HG02970 (cell line): ENCODE data around the gene ZFR.
"Not testable (repeated sequence)": the region's sequence is repeated elsewhere in the genome, so short reads cannot be mapped to it uniquely, and the experiment has no call there.

Source experiments
- ATAC-seq: cut with Tn5 transposase; IDR thresholded peaks from one replicate; pipeline ENCODE4 v1.9.1; 2021; ENCODE audit warnings: mild to moderate bottlenecking, moderate library complexity, moderate number of reproducible peaks; ENCODE audit not compliant: unreplicated experiment, low FRiP score

ZFR gene

DNA sequence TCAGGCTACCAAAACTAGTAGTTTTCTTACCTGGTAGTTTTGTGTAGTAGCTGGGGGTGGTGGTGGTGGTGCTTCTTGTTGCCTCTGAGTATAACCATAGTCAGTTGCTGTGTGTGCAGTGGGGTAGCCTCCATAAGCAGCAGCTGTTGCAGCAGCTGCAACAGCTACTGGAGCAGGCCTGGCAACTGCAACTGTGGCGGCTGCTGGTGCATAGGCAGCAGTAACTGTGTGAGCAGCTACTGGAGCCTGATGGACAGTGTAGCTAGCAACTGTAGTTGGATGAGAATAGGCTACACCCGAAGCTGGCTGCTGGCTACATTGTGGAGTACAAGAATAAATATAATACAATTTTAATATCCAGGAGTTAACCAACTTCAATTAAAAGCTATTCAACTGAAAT is 24.7 kb downstream of the ZFR start:
- no peak for ATAC-seq

GRCh38 chr5:32413466-32414263 is 30.9 kb downstream of the ZFR start:
- ATAC-seq: no peak

DNA sequence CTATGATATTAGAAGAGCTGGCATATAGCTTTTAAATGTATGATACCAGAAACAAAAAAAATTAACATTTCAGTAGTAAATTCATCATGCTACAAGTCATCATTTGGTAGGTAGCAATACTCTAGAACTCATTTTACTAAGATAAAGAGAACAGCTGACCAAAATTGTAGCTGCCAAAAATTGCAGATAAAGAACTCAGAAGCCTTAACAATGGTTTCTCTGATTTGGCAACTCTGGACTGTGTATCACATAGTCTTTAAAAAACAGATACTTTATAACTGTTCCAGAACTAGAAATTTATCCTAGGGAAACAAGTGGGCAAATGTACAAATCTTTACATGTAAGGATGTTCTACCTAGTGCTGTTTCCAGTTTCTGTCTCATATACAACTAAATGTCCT is 33.9 kb downstream of the ZFR start:
- no peak for ATAC-seq

GRCh38 chr5:32406650-32407049 is 37.9 kb downstream of the ZFR start:
- ATAC-seq: no peak

GRCh38 chr5:32405507-32405906 is 39.0 kb downstream of the ZFR start:
- ATAC-seq: no peak

DNA sequence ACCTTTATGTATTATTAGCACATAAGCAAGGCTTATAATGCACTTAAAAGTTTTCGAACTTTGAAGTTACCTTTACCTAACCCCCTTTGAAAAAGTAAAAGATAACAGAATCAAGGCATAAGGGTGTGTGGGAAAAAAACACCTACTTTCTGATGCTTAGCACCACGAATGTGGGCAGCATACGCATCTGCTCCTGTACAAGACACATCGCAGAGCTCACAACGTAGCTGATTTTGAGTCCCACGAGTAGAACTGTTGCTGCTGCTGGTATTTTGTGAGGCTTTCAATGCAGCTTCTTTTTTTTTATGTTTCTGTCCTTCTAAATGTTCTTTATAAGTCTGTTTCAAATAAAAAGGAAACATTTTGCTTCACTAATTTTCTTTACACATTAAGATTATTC is 40.8 kb downstream of the ZFR start:
- ATAC-seq: no peak

DNA sequence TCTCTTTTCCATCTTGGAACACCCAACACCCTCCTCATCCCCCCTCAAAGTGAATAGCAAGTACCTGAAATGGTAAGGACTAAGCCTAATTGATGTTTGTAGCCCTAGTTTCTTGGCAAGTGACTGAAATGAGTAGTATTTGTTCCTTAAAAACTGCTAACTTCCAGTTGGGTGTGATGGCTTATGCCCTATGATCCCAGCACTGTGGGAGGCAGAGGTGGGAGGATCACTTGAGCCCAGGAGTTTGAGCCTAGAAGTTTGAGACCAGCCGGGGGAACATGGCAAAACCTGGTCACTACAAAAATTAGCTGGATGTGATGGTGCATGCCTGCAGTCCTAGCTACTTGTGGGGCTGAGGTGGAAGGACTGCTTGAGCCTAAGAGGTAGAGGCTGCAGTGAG is 44.1 kb downstream of the ZFR start:
- ATAC-seq: no peak

DNA sequence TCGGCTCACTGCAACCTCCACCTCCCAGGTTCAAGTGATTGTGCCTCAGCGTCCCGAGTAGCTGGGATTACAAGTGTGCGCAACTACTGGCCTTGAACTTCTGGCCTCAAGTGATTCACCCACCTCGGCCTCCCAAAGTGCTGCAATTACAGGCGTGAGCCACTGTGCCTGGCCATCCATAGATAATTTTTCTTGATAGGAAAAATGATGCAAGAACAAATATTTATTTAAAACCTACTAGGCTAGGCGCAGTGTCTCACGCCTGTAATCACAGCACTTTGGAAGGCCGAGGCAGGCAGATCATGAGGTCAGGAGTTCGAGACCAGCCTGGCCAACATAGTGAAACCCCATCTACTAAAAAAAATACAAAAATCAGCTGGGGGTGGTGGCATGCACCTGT is 45.8 kb downstream of the ZFR start:
- ATAC-seq: not testable (repeated sequence)

DNA sequence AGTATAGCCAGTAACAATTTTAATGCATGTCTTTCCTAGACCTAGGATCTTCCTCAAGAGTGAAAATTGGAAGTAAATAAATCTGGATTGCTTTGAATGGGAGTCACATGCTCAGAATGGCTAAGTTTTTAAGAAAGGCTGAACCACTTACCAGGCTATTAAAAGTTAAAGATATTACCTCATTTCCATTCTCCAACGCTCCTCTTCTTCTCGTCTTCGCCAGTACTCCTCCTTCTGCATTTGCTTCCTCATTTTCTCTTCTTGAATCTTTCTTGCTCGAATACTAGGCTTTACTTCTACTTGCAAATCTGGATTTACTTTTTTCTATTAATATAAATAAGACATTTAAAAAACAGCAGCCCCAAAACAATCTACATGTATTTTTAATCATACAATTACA is 49.6 kb downstream of the ZFR start:
- ATAC-seq: no peak

DNA sequence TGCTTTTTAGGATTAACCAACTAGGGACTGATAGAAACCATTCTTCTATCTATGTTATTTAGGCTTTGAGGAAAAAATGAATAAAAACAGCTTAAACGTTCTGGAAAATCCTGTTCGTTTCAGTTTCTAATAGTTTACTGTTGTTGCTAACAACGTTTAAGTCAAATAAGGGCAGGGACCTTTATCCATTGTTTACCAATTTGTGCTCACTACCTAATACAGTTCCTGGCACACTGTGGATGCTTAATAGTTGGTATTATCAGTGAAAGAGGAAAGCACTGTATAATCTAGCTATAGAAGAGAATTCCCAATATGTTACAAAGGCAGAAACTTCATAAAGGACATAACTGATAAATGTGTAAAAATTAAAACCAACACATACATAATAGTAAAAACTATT is 52.5 kb downstream of the ZFR start:
- no peak for ATAC-seq

DNA sequence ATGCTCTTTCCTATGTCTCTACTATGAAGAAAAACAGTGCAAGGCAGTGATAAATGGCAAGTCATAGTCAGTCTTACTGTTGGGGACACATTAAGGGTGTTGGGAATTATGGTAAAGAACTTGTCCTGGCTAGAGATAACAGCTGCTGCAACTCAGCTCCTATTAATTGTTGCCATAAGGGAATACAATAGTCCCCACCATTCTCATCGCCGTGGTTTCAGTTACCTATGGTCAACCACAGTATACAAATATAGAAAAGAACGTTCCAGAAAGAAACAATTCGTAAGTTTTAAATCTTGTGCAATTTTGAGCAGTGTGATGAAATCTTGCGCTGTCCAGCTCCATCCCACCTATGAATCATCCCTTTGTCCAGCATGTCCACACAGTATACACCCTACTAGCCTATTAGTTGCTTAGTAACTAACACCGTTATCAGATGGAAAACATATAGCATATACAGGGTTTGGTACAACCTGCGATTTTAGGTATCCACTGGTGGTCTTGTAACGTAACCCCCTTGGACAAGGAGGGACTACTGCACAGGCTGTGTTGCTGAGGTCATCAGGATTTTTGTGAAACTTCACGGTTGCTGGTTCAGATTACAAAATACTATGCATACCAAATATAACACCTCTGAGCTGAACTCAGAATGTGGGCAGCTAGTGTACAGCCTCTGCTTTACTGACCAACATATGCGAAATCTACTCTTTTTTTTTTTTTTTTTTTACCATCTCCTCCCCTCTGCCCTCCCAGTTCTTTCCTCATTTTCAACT is 53.5 kb downstream of the ZFR start:
- ATAC-seq: no peak

- ATAC-seq: no peak
Measured at GRCh38 chr5:32388432-32389129, 56.0 kb downstream of the ZFR start.

GRCh38 chr5:32387841-32388240 is 56.7 kb downstream of the ZFR start:
- no peak for ATAC-seq

- no peak for ATAC-seq
Measured at GRCh38 chr5:32387211-32387610, 57.3 kb downstream of the ZFR start.

- ATAC-seq: no peak
Measured at GRCh38 chr5:32384621-32385020, 59.9 kb downstream of the ZFR start.

- no peak for ATAC-seq
Measured at GRCh38 chr5:32383586-32383985, 61.0 kb downstream of the ZFR start.

DNA sequence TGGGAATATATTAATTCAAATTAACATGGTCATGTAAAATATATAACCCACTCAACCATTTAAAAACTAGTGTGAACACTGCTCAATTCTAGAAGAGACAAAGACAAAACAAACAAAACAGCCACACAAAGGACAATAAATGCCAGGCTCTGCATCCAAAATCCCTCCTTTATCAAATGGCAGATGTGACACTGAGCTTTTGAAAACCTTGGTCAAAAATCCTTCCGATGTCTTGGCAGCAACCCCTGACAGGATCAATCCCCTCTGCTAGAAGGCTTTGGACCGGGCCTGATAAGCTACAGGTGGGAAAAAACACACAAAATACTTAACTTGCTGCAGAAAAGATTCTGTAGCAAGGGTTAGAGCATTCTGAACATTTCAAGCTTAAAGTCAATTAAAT is 61.5 kb downstream of the ZFR start:
- ATAC-seq: no peak

- no peak for ATAC-seq
Measured at GRCh38 chr5:32379421-32379820, 65.1 kb downstream of the ZFR start.

- no peak for ATAC-seq
Measured at GRCh38 chr5:32378966-32379365, 65.6 kb downstream of the ZFR start.

DNA sequence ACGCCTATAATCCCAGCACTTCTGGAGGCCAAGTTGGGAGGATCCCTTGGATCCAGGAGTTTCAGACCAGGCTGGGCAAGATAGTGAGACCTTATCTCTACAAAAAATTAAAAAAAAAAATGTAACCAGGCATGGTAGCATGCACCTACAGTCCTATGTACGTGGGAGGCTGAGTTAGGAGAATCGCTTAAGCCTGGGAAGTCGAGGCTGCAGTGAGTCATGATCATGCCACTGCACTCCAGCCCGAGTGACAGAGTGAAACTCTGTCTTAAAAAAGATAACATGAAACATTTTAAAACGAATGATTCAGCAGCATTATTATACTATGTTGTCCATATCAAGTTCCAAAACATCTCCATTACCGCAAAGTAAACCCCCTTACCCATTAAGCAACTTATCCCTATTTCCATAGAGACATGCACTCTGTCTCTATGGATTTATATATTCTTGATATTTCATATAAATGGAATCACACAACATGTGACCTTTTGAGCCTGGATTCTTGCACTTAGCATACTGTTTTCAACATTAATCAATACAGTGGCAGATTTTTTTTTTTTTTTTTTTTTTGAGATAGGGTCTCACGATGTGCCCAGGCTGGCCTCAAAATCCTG is 74.9 kb downstream of the ZFR start:
- no peak for ATAC-seq

DNA sequence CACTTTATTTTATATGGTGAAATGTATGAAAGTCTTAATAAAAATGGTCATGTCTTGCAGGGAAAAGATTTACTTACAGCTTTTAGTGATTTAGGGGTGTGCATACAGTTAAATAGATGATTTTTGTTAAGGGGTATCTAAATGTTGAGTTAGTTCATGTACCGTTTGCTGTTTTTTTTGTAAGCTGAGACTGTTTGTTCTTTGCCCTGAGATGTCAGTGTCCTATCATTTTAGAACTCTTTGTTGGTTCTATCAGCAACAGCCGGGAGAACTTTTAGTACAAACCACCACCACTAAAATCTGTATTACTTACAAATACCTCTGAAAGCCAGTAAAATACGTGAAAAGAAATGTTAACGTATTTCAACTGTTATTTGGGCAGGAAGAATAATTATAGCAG is 75.5 kb downstream of the ZFR start:
- no peak for ATAC-seq
